ENCODE data around the gene E2F2.

E2F2 gene

GRCh38 chr1:23472351-23473036, 58.5 kb downstream of the E2F2 start:
- ChIA-PET POLR2A (no interaction called here), CTCF (interaction anchor here (0.9 to 1.0 kb wide), 2 partner anchors 165 to 182 kb away, joined by 3 read pairs; no protein-coding TSS in a partner anchor)
- H3K9me3 ChIP-seq (ENCODE audit: control extremely low read depth in 1 of 5, control insufficient read depth in 4 of 5, insufficient read depth in 2 of 5, low read depth in 1 of 5, low read length in 4 of 5) = no peaks in the 10 kb centered on the region
- H3K27me3 ChIP-seq (replicated peaks in 2 of 5; ENCODE audit: control insufficient read depth in 4 of 5, insufficient read depth in 5 of 5, low read length in 4 of 5) = no peaks in the 10 kb centered on the region
- no peak overlapping the region for H3K27ac ChIP-seq (ENCODE audit: insufficient read depth in 1 of 2, low read depth in 1 of 2, low read length in 2 of 2, poor library complexity in 1 of 2, severe bottlenecking in 2 of 2)
- no peaks in the 10 kb centered on the region for H3K4me1 ChIP-seq (ENCODE audit: control extremely low read depth in 1 of 4, control insufficient read depth in 4 of 4, insufficient read depth in 4 of 4, low read length in 3 of 4)
- DNase-seq = no peak
- H3K36me3 ChIP-seq (ENCODE audit: control insufficient read depth in 4 of 4, insufficient read depth in 4 of 4, low read length in 3 of 4) = no peaks in the 10 kb centered on the region
- WGBS (ENCODE audit: insufficient coverage) = 96% methylated on average over 3 of the region's 5 CpGs
- H3K4me3 ChIP-seq (ENCODE audit: control insufficient read depth in 1 of 7, extremely low read depth in 1 of 7, insufficient read depth in 4 of 7, low read depth in 2 of 7, low read length in 6 of 7) = no peak overlapping the region

- no peaks in the 10 kb centered on the region for H3K27me3 ChIP-seq (replicated peaks in 2 of 5; ENCODE audit: control insufficient read depth in 4 of 5, insufficient read depth in 5 of 5, low read length in 4 of 5)
- ChIA-PET CTCF (interaction anchor here (0.6 to 1.0 kb wide), 2 partner anchors 11 to 166 kb away, joined by 3 read pairs; no protein-coding TSS in a partner anchor), POLR2A (no interaction called here)
- H3K27ac ChIP-seq (ENCODE audit: insufficient read depth in 1 of 2, low read depth in 1 of 2, low read length in 2 of 2, poor library complexity in 1 of 2, severe bottlenecking in 2 of 2) = no peak overlapping the region
- H3K9me3 ChIP-seq (ENCODE audit: control extremely low read depth in 1 of 5, control insufficient read depth in 4 of 5, insufficient read depth in 2 of 5, low read depth in 1 of 5, low read length in 4 of 5) = no peaks in the 10 kb centered on the region
- DNase-seq = no peak
- no peaks in the 10 kb centered on the region for H3K36me3 ChIP-seq (ENCODE audit: control insufficient read depth in 4 of 4, insufficient read depth in 4 of 4, low read length in 3 of 4)
- 96% methylated on average over 2 of the region's 4 CpGs for WGBS (ENCODE audit: insufficient coverage)
- H3K4me3 ChIP-seq (ENCODE audit: control insufficient read depth in 1 of 7, extremely low read depth in 1 of 7, insufficient read depth in 4 of 7, low read depth in 2 of 7, low read length in 6 of 7) = no peak overlapping the region
- no peaks in the 10 kb centered on the region for H3K4me1 ChIP-seq (ENCODE audit: control extremely low read depth in 1 of 4, control insufficient read depth in 4 of 4, insufficient read depth in 4 of 4, low read length in 3 of 4)
Measured at GRCh38 chr1:23471473-23472075, 59.5 kb downstream of the E2F2 start.

GRCh38 chr1:23470282-23471070, 60.6 kb downstream of the E2F2 start:
- CTCF ChIA-PET = interaction anchor here (0.8 to 1.2 kb wide), 2 partner anchors 24 to 26 kb away, joined by 3 read pairs; no protein-coding TSS in a partner anchor
- no peak overlapping the region for H3K4me3 ChIP-seq (ENCODE audit: control insufficient read depth in 1 of 7, extremely low read depth in 1 of 7, insufficient read depth in 4 of 7, low read depth in 2 of 7, low read length in 6 of 7)
- 99% methylated on average over 7 of the region's 12 CpGs for WGBS (ENCODE audit: insufficient coverage)
- no peaks in the 10 kb centered on the region for H3K27me3 ChIP-seq (replicated peaks in 2 of 5; ENCODE audit: control insufficient read depth in 4 of 5, insufficient read depth in 5 of 5, low read length in 4 of 5)
- no peaks in the 10 kb centered on the region for H3K36me3 ChIP-seq (ENCODE audit: control insufficient read depth in 4 of 4, insufficient read depth in 4 of 4, low read length in 3 of 4)
- H3K27ac ChIP-seq (ENCODE audit: insufficient read depth in 1 of 2, low read depth in 1 of 2, low read length in 2 of 2, poor library complexity in 1 of 2, severe bottlenecking in 2 of 2) = no peak overlapping the region
- DNase-seq = no peak
- no peaks in the 10 kb centered on the region for H3K4me1 ChIP-seq (ENCODE audit: control extremely low read depth in 1 of 4, control insufficient read depth in 4 of 4, insufficient read depth in 4 of 4, low read length in 3 of 4)
- POLR2A ChIA-PET = no interaction called here
- H3K9me3 ChIP-seq (ENCODE audit: control extremely low read depth in 1 of 5, control insufficient read depth in 4 of 5, insufficient read depth in 2 of 5, low read depth in 1 of 5, low read length in 4 of 5) = no peaks in the 10 kb centered on the region

- Histone ChIP-seq H3K36me3 (ENCODE audit: control insufficient read depth in 4 of 4, insufficient read depth in 4 of 4, low read length in 3 of 4) (no peaks in the 10 kb centered on the region), H3K9me3 (ENCODE audit: control extremely low read depth in 1 of 5, control insufficient read depth in 4 of 5, insufficient read depth in 2 of 5, low read depth in 1 of 5, low read length in 4 of 5) (no peaks in the 10 kb centered on the region), H3K4me3 (ENCODE audit: control insufficient read depth in 1 of 7, extremely low read depth in 1 of 7, insufficient read depth in 4 of 7, low read depth in 2 of 7, low read length in 6 of 7) (no peak overlapping the region), H3K27ac (ENCODE audit: insufficient read depth in 1 of 2, low read depth in 1 of 2, low read length in 2 of 2, poor library complexity in 1 of 2, severe bottlenecking in 2 of 2) (no peak overlapping the region), H3K4me1 (ENCODE audit: control extremely low read depth in 1 of 4, control insufficient read depth in 4 of 4, insufficient read depth in 4 of 4, low read length in 3 of 4) (no peaks in the 10 kb centered on the region), H3K27me3 (replicated peaks in 2 of 5; ENCODE audit: control insufficient read depth in 4 of 5, insufficient read depth in 5 of 5, low read length in 4 of 5) (no peaks in the 10 kb centered on the region)
- ChIA-PET CTCF (interaction anchor here (1.2 kb wide), 1 partner anchor 25 kb away, joined by 3 read pairs; no protein-coding TSS in a partner anchor), POLR2A (no interaction called here)
- no peak for DNase-seq
- WGBS (ENCODE audit: insufficient coverage) = 70% methylated on average over 4 of the region's 5 CpGs
Measured at GRCh38 chr1:23469372-23469982, 61.6 kb downstream of the E2F2 start.

GRCh38 chr1:23466423-23466989, 64.5 kb downstream of the E2F2 start:
- POLR2A ChIA-PET = no interaction called here
- 92% methylated on average over 2 of the region's 3 CpGs for WGBS (ENCODE audit: insufficient coverage)
- Histone ChIP-seq H3K27ac (ENCODE audit: insufficient read depth in 1 of 2, low read depth in 1 of 2, low read length in 2 of 2, poor library complexity in 1 of 2, severe bottlenecking in 2 of 2) (no peak overlapping the region), H3K27me3 (replicated peaks in 2 of 5; ENCODE audit: control insufficient read depth in 4 of 5, insufficient read depth in 5 of 5, low read length in 4 of 5) (peaks cover 0 to 2% (median 0%) of the 10 kb centered on the region in 5 experiments), H3K4me1 (ENCODE audit: control extremely low read depth in 1 of 4, control insufficient read depth in 4 of 4, insufficient read depth in 4 of 4, low read length in 3 of 4) (no peaks in the 10 kb centered on the region), H3K36me3 (ENCODE audit: control insufficient read depth in 4 of 4, insufficient read depth in 4 of 4, low read length in 3 of 4) (no peaks in the 10 kb centered on the region), H3K4me3 (ENCODE audit: control insufficient read depth in 1 of 7, extremely low read depth in 1 of 7, insufficient read depth in 4 of 7, low read depth in 2 of 7, low read length in 6 of 7) (no peak overlapping the region), H3K9me3 (ENCODE audit: control extremely low read depth in 1 of 5, control insufficient read depth in 4 of 5, insufficient read depth in 2 of 5, low read depth in 1 of 5, low read length in 4 of 5) (no peaks in the 10 kb centered on the region)
- CTCF ChIA-PET = no interaction called here
- DNase-seq = no peak

GRCh38 chr1:23463286-23463685, 67.7 kb downstream of the E2F2 start:
- Histone ChIP-seq H3K9me3 (ENCODE audit: control extremely low read depth in 1 of 5, control insufficient read depth in 4 of 5, insufficient read depth in 2 of 5, low read depth in 1 of 5, low read length in 4 of 5) (no peaks in the 10 kb centered on the region), H3K4me1 (ENCODE audit: control extremely low read depth in 1 of 4, control insufficient read depth in 4 of 4, insufficient read depth in 4 of 4, low read length in 3 of 4) (peaks cover 0 to 3% (median 0%) of the 10 kb centered on the region in 4 experiments), H3K36me3 (ENCODE audit: control insufficient read depth in 4 of 4, insufficient read depth in 4 of 4, low read length in 3 of 4) (no peaks in the 10 kb centered on the region), H3K27me3 (replicated peaks in 2 of 5; ENCODE audit: control insufficient read depth in 4 of 5, insufficient read depth in 5 of 5, low read length in 4 of 5) (peaks cover 0 to 2% (median 0%) of the 10 kb centered on the region in 5 experiments), H3K4me3 (ENCODE audit: control insufficient read depth in 1 of 7, extremely low read depth in 1 of 7, insufficient read depth in 4 of 7, low read depth in 2 of 7, low read length in 6 of 7) (no peak overlapping the region), H3K27ac (ENCODE audit: insufficient read depth in 1 of 2, low read depth in 1 of 2, low read length in 2 of 2, poor library complexity in 1 of 2, severe bottlenecking in 2 of 2) (no peak overlapping the region)
- WGBS (ENCODE audit: insufficient coverage) = 100% methylated on average over 2 of the region's 3 CpGs
- DNase-seq = no peak
- ChIA-PET CTCF (no interaction called here), POLR2A (no interaction called here)
